H9 (cell line): Measurements from ENCODE around the gene FEV. TPM values are rescaled to one million over a fixed set of nuclear protein-coding genes. Genes with fewer than 3 reads are reported as not detected.

ENCODE experiments used
- DNase-seq: peaks from one replicate; pipeline ENCODE4 v3.0.0-alpha.2; 2017
- H2AFZ ChIP-seq: one replicate; pipeline ENCODE4 v1.6.1; 2013; ENCODE audit warnings: mild to moderate bottlenecking, low read length, control low read depth, moderate library complexity
- H2AK5ac ChIP-seq: 2 replicates; pipeline ENCODE4 v1.6.1; 2013; ENCODE audit warnings: low read length, control low read depth, mixed read lengths; ENCODE audit not compliant: insufficient read length
- H2BK120ac ChIP-seq: one replicate; pipeline ENCODE4 v1.6.1; 2013; ENCODE audit warnings: low read depth, mild to moderate bottlenecking, low read length, control low read depth, inconsistent platforms; ENCODE audit not compliant: poor library complexity, severe bottlenecking
- H2BK12ac ChIP-seq: 2 replicates; pipeline ENCODE4 v1.6.1; 2013; ENCODE audit warnings: low read length, control low read depth, mixed read lengths, low read depth; ENCODE audit not compliant: insufficient read length
- H2BK15ac ChIP-seq: 2 replicates; pipeline ENCODE4 v1.6.1; 2013; ENCODE audit warnings: low read depth, low read length, control low read depth
- H2BK20ac ChIP-seq: one replicate; pipeline ENCODE4 v1.6.1; 2013; ENCODE audit warnings: low read depth, mild to moderate bottlenecking, low read length, control low read depth, inconsistent platforms; ENCODE audit not compliant: poor library complexity, severe bottlenecking
- H2BK5ac ChIP-seq: 2 replicates; pipeline ENCODE4 v1.6.1; 2013; ENCODE audit warnings: low read length, control low read depth, mixed read lengths; ENCODE audit not compliant: insufficient read length
- H3K14ac ChIP-seq: 2 replicates; pipeline ENCODE4 v1.6.1; 2013; ENCODE audit warnings: low read length, control low read depth; ENCODE audit not compliant: insufficient read depth
- H3K18ac ChIP-seq: 2 replicates; pipeline ENCODE4 v1.6.1; 2013; ENCODE audit warnings: low read depth, mild to moderate bottlenecking, mixed read lengths, low read length, control low read depth; ENCODE audit not compliant: insufficient read length
- H3K23ac ChIP-seq: 2 replicates; pipeline ENCODE4 v1.6.1; 2013; ENCODE audit warnings: low read length, control low read depth, mixed read lengths, low read depth; ENCODE audit not compliant: insufficient read length
- H3K23me2 ChIP-seq: 2 replicates; pipeline ENCODE4 v1.6.1; 2013; ENCODE audit warnings: low read depth, mild to moderate bottlenecking, mixed read lengths, low read length, control low read depth; ENCODE audit not compliant: insufficient read length, poor library complexity, severe bottlenecking
- H3K27ac ChIP-seq: 2 replicates; pipeline ENCODE4 v1.5.1; 2013; ENCODE audit warnings: low read length, control low read depth, mixed read lengths, low read depth; ENCODE audit not compliant: insufficient read length
- H3K27me3 ChIP-seq: 2 replicates; pipeline ENCODE4 v1.6.1; 2013; ENCODE audit warnings: low read length, control low read depth, inconsistent platforms; ENCODE audit not compliant: insufficient read depth
- H3K4ac ChIP-seq: 2 replicates; pipeline ENCODE4 v1.6.1; 2013; ENCODE audit warnings: low read depth, mild to moderate bottlenecking, control low read depth, inconsistent platforms, low read length, moderate library complexity
- H3K4me1 ChIP-seq: 2 replicates; pipeline ENCODE4 v1.6.1; 2013; ENCODE audit warnings: low read length, control low read depth, inconsistent platforms; ENCODE audit not compliant: insufficient read depth
- H3K4me2 ChIP-seq: 2 replicates; pipeline ENCODE4 v1.6.1; 2013; ENCODE audit warnings: low read length, control low read depth, mixed read lengths; ENCODE audit not compliant: insufficient read length, insufficient read depth
- H3K56ac ChIP-seq: 2 replicates; pipeline ENCODE4 v1.6.1; 2013; ENCODE audit warnings: low read depth, mild to moderate bottlenecking, mixed read lengths, low read length, control low read depth; ENCODE audit not compliant: insufficient read length
- H3K79me1 ChIP-seq: 2 replicates; pipeline ENCODE4 v1.6.1; 2013; ENCODE audit warnings: low read depth, mild to moderate bottlenecking, moderate library complexity, low read length, control low read depth, inconsistent platforms; ENCODE audit not compliant: insufficient read depth, poor library complexity, severe bottlenecking
- H3K79me2 ChIP-seq: 2 replicates; pipeline ENCODE4 v1.6.1; 2013; ENCODE audit warnings: low read length, control low read depth, inconsistent platforms; ENCODE audit not compliant: insufficient read depth
- H3K9ac ChIP-seq: 2 replicates; pipeline ENCODE4 v1.6.1; 2013; ENCODE audit warnings: low read length, control low read depth, mixed read lengths; ENCODE audit not compliant: insufficient read length; ENCODE audit errors: extremely low read depth
- H3K9me3 ChIP-seq: one replicate; pipeline ENCODE4 v1.6.1; 2013; ENCODE audit warnings: low read depth, low read length, inconsistent platforms; ENCODE audit not compliant: control insufficient read depth
- H3T11ph ChIP-seq: one replicate; pipeline ENCODE4 v1.6.1; 2013; ENCODE audit warnings: mild to moderate bottlenecking, low read length, control low read depth, inconsistent platforms
- H4K20me1 ChIP-seq: one replicate; pipeline ENCODE4 v1.6.1; 2013; ENCODE audit not compliant: control insufficient read depth, insufficient read length, insufficient read depth
- H4K5ac ChIP-seq: 2 replicates; pipeline ENCODE4 v1.6.1; 2013; ENCODE audit warnings: low read depth, mild to moderate bottlenecking, mixed read lengths, low read length, control low read depth; ENCODE audit not compliant: insufficient read length
- H4K8ac ChIP-seq: replicated peaks from 2 replicates; pipeline ENCODE4 v1.6.1; 2013; ENCODE audit warnings: low read length, control low read depth, mixed read lengths, low read depth; ENCODE audit not compliant: insufficient read length
- H4K91ac ChIP-seq: 2 replicates; pipeline ENCODE4 v1.6.1; 2013; ENCODE audit warnings: low read depth, mild to moderate bottlenecking, moderate library complexity, mixed read lengths, low read length, control low read depth; ENCODE audit not compliant: insufficient read length
- H3K27ac Mint-ChIP-seq, 3 experiments: 2 replicates in 2 of 3; 3 replicates in 1 of 3; pipeline ENCODE4 v1.8.0; 2020 to 2021; ENCODE audit warnings: mixed read lengths in 3 of 3, mild to moderate bottlenecking in 1 of 3, moderate library complexity in 1 of 3
- H3K27me3 Mint-ChIP-seq: 2 replicates; pipeline ENCODE4 v1.8.0; 2021; ENCODE audit warnings: low read depth, mild to moderate bottlenecking, moderate library complexity, mixed read lengths
- H3K36me3 Mint-ChIP-seq, 3 experiments: 2 replicates in 2 of 3; 3 replicates in 1 of 3; pipeline ENCODE4 v1.8.0; 2020 to 2021; ENCODE audit warnings: low read depth in 3 of 3, mixed read lengths in 3 of 3; ENCODE audit not compliant: insufficient read depth in 1 of 3
- H3K4me1 Mint-ChIP-seq, 2 experiments: 2 replicates each; pipeline ENCODE4 v1.8.0; 2020; ENCODE audit warnings: mixed read lengths in 2 of 2
- H3K4me3 Mint-ChIP-seq, 2 experiments: 2 replicates in 1 of 2; 3 replicates in 1 of 2; pipeline ENCODE4 v1.8.0; 2020 to 2021; ENCODE audit warnings: mild to moderate bottlenecking in 2 of 2, mixed read lengths in 2 of 2, moderate library complexity in 1 of 2
- H3K9me3 Mint-ChIP-seq, 2 experiments: 2 replicates in 1 of 2; 3 replicates in 1 of 2; pipeline ENCODE4 v1.8.0; 2020; ENCODE audit warnings: mild to moderate bottlenecking in 2 of 2, mixed read lengths in 2 of 2, moderate library complexity in 1 of 2
- WGBS: extraction: QIAGEN DNeasy Blood & Tissue Kit; methylation state at CpG from one replicate; pipeline ENCODE4 v1.1.7; 2013; ENCODE audit warnings: missing lambda C conversion rate, low lambda C conversion rate, mixed read lengths; ENCODE audit not compliant: insufficient read length; ENCODE audit errors: extremely low coverage; 5-methylcytosine and 5-hydroxymethylcytosine counted together
- total RNA-seq: library from RNA; stranded (reverse); gene quantifications from 2 replicates; pipeline ENCODE4 v1.2.1, GENCODE V29; 2021
- TF ChIP-seq, protein P1 (sequence below): fragments of 200-600 bp; sonication (generic); conservative IDR thresholded peaks from 3 replicates; pipeline ENCODE4 v1.8.0; 2021; ENCODE audit warnings: antibody characterized with exemption, mild to moderate bottlenecking

The FEV gene
- total RNA-seq, 1 experiment from 2014 or later = not detected

- H3K27me3 ChIP-seq = peaks cover 98% of the 10 kb centered on the region
- no peak overlapping the region for H2BK120ac ChIP-seq
- H3K9ac ChIP-seq = no peak overlapping the region
- H3K23ac ChIP-seq = no peak overlapping the region
- H3K18ac ChIP-seq = no peak overlapping the region
- H4K5ac ChIP-seq = no peak overlapping the region
- no peak overlapping the region for H4K91ac ChIP-seq
- H3K27ac Mint-ChIP-seq = no peak overlapping the region
- H3K56ac ChIP-seq = no peak overlapping the region
- TF ChIP-seq, protein P1, sequence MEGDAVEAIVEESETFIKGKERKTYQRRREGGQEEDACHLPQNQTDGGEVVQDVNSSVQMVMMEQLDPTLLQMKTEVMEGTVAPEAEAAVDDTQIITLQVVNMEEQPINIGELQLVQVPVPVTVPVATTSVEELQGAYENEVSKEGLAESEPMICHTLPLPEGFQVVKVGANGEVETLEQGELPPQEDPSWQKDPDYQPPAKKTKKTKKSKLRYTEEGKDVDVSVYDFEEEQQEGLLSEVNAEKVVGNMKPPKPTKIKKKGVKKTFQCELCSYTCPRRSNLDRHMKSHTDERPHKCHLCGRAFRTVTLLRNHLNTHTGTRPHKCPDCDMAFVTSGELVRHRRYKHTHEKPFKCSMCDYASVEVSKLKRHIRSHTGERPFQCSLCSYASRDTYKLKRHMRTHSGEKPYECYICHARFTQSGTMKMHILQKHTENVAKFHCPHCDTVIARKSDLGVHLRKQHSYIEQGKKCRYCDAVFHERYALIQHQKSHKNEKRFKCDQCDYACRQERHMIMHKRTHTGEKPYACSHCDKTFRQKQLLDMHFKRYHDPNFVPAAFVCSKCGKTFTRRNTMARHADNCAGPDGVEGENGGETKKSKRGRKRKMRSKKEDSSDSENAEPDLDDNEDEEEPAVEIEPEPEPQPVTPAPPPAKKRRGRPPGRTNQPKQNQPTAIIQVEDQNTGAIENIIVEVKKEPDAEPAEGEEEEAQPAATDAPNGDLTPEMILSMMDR = no peak
- no peak overlapping the region for H3T11ph ChIP-seq
- no CpG with 5 or more reads among the region's 13 CpGs for WGBS
- no peak overlapping the region for H2BK20ac ChIP-seq
- H3K79me1 ChIP-seq = no peaks in the 10 kb centered on the region
- no peak overlapping the region for H3K4ac ChIP-seq
- peaks cover 99% of the 10 kb centered on the region for H3K27me3 Mint-ChIP-seq
- no peak overlapping the region for H3K27ac ChIP-seq
- no peaks in the 10 kb centered on the region for H3K79me2 ChIP-seq
- H2BK5ac ChIP-seq = no peak overlapping the region
- H3K4me1 Mint-ChIP-seq = peaks cover 5 to 15% of the 10 kb centered on the region in 2 experiments
- DNase-seq = no peak
- peaks cover 0 to 3% (median 0%) of the 10 kb centered on the region in 3 experiments; a peak in 2 of 7 replicates for H3K36me3 Mint-ChIP-seq
- no peak overlapping the region for H3K4me2 ChIP-seq
- H2BK12ac ChIP-seq = no peak overlapping the region
- H3K23me2 ChIP-seq = no peaks in the 10 kb centered on the region
- no peak overlapping the region; a peak in 1 of 5 replicates for H3K4me3 Mint-ChIP-seq
- no peaks in the 10 kb centered on the region for H3K4me1 ChIP-seq
- H4K8ac ChIP-seq = no peak overlapping the region
- H2BK15ac ChIP-seq = no peak overlapping the region
- H2AFZ ChIP-seq = no peak overlapping the region
- no peaks in the 10 kb centered on the region for H3K9me3 ChIP-seq
- H4K20me1 ChIP-seq = no peaks in the 10 kb centered on the region
- peaks cover 2 to 6% of the 10 kb centered on the region in 2 experiments; a peak in 4 of 5 replicates for H3K9me3 Mint-ChIP-seq
- H3K14ac ChIP-seq = no peak overlapping the region
- no peak overlapping the region for H2AK5ac ChIP-seq
Measured at GRCh38 chr2:218991674-218992168, 6.7 kb upstream of the FEV start.
